ENCODE data around the gene LIX1.
"Not testable (repeated sequence)": the region's sequence is repeated elsewhere in the genome, so short reads cannot be mapped to it uniquely, and the experiment has no call there.

LIX1 gene

DNA sequence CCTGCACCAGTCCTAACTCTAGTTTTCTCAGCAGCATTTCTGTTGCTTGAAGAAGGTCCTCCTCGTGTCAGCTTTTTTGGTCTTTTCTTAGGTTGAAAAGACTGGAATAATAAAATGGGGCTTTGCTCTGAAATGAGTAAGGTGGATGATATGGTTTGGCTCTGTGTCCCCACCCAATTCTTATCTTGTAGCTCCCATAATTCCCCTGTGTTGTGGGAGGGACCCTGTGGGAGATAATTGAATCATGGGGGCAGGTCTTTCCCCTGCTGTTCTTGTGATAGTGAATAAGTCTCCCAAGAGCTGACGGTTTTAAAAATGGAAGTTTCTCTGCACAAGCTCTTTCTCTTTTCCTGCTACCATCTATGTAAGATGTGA lies 53.6 kb downstream of the LIX1 start:
- Histone ChIP-seq H4K20me1 (ENCODE audit: insufficient read depth, low read length) (no peaks in the 10 kb centered on the region), H3K4me1 (ENCODE audit: insufficient read depth, low read length, severe bottlenecking) (no peaks in the 10 kb centered on the region), H3K27ac (ENCODE audit: low read depth, low read length, poor library complexity, severe bottlenecking) (no peak overlapping the region), H3K36me3 (ENCODE audit: insufficient read depth, low read length) (no peaks in the 10 kb centered on the region), H3K4me2 (ENCODE audit: low read length) (no peak overlapping the region), H3K79me2 (ENCODE audit: insufficient read depth, low read length) (no peaks in the 10 kb centered on the region), H3K9me3 (ENCODE audit: low read length) (no peaks in the 10 kb centered on the region), H2AFZ (ENCODE audit: low read length) (no peak overlapping the region), H3F3A (ENCODE audit: insufficient read depth, low read length) (no peaks in the 10 kb centered on the region), H3K9me2 (ENCODE audit: low read depth, low read length) (no peaks in the 10 kb centered on the region; the same call in 1 of the 2 replicates), H3K9ac (ENCODE audit: low read length) (no peak overlapping the region), H3K4me3 (ENCODE audit: low read depth, low read length, poor library complexity, severe bottlenecking) (no peak overlapping the region), H3K27me3 (ENCODE audit: insufficient read depth, low read length) (no peaks in the 10 kb centered on the region)
- no peak for TF ChIP-seq EZH2 (IDR thresholded peaks at IDR 0.05; ENCODE audit: borderline replicate concordance, low read length)
- TF ChIP-seq CTCF (IDR thresholded peaks at IDR 0.05; ENCODE audit: low read length), result no peak

DNA sequence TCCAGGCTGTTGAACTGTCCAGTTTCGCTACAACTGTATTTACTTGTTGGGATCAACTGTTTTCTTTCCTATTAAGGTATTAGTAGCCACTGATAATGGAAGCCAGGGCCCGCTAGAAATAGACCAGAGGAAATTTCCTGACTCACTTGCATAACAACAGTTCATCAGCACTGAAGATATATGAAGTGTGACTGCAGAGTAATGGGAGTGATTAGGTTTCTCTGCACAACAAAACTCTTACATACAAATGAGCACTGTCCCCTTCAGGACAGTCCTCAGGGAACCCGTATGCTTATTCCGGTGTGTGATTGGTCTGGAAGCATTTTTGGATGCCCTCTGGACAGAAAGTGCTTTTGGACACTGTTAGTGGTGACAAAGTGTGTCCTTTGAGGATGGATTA lies 55.3 kb downstream of the LIX1 start:
- H3K4me2 ChIP-seq (ENCODE audit: low read length), result no peak overlapping the region
- H3F3A ChIP-seq (ENCODE audit: insufficient read depth, low read length), result no peaks in the 10 kb centered on the region
- no peaks in the 10 kb centered on the region for H3K9me3 ChIP-seq (ENCODE audit: low read length)
- no peaks in the 10 kb centered on the region for H3K36me3 ChIP-seq (ENCODE audit: insufficient read depth, low read length)
- no peak overlapping the region for H3K27ac ChIP-seq (ENCODE audit: low read depth, low read length, poor library complexity, severe bottlenecking)
- H3K4me3 ChIP-seq (ENCODE audit: low read depth, low read length, poor library complexity, severe bottlenecking), result no peak overlapping the region
- no peaks in the 10 kb centered on the region for H3K27me3 ChIP-seq (ENCODE audit: insufficient read depth, low read length)
- no peak overlapping the region for H2AFZ ChIP-seq (ENCODE audit: low read length)
- H4K20me1 ChIP-seq (ENCODE audit: insufficient read depth, low read length), result no peaks in the 10 kb centered on the region
- H3K9me2 ChIP-seq (ENCODE audit: low read depth, low read length), result no peaks in the 10 kb centered on the region
- H3K79me2 ChIP-seq (ENCODE audit: insufficient read depth, low read length), result no peaks in the 10 kb centered on the region
- no peak overlapping the region for H3K9ac ChIP-seq (ENCODE audit: low read length)
- no peaks in the 10 kb centered on the region for H3K4me1 ChIP-seq (ENCODE audit: insufficient read depth, low read length, severe bottlenecking)
- TF ChIP-seq EZH2 (IDR thresholded peaks at IDR 0.05; ENCODE audit: borderline replicate concordance, low read length) (no peak), CTCF (IDR thresholded peaks at IDR 0.05; ENCODE audit: low read length) (no peak)

DNA sequence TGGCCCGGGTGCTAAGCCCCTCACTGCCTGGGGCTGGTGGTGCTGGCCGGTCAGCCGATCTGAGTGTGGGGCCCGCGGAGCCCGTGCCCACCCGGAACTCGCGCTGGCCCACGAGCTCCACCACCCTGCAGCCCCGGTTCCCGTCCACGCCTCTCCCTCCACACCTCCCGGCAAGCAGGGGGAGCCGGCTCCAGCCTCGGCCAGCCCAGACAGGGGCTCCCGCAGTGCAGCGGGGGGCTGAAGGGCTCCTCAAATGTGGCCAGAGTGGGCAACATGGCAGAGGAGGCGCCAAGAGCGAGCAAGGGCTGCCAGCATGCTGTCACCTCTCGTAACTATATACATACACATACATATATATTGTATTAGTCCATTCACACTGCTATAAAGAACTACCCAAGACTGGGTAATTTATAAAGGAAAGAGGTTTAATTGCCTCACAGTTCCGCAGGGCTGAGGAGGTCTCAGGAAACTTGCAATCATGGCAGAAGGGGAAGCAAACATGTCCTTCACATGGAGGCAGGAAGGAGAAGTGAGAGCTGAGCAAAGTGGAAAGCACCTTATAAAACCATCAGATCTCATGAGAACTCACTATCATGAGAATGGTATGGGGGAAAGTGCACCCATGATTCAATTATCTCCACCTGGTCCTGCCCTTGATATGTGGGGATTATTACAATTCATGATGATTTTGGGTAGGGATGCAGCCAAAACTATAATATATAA lies 56.8 kb downstream of the LIX1 start:
- Histone ChIP-seq H4K20me1 (ENCODE audit: insufficient read depth, low read length) (no peaks in the 10 kb centered on the region), H3F3A (ENCODE audit: insufficient read depth, low read length) (no peaks in the 10 kb centered on the region), H3K4me1 (ENCODE audit: insufficient read depth, low read length, severe bottlenecking) (no peaks in the 10 kb centered on the region), H3K4me2 (ENCODE audit: low read length) (no peak overlapping the region), H3K9me2 (ENCODE audit: low read depth, low read length) (no peaks in the 10 kb centered on the region), H3K36me3 (ENCODE audit: insufficient read depth, low read length) (no peaks in the 10 kb centered on the region), H2AFZ (ENCODE audit: low read length) (no peak overlapping the region), H3K9ac (ENCODE audit: low read length) (no peak overlapping the region), H3K9me3 (ENCODE audit: low read length) (no peaks in the 10 kb centered on the region), H3K4me3 (ENCODE audit: low read depth, low read length, poor library complexity, severe bottlenecking) (no peak overlapping the region), H3K79me2 (ENCODE audit: insufficient read depth, low read length) (no peaks in the 10 kb centered on the region), H3K27me3 (ENCODE audit: insufficient read depth, low read length) (no peaks in the 10 kb centered on the region), H3K27ac (ENCODE audit: low read depth, low read length, poor library complexity, severe bottlenecking) (no peak overlapping the region)
- TF ChIP-seq CTCF (IDR thresholded peaks at IDR 0.05; ENCODE audit: low read length) (no peak), EZH2 (IDR thresholded peaks at IDR 0.05; ENCODE audit: borderline replicate concordance, low read length) (no peak)

GRCh38 chr5:97084782-97085458 lies 57.5 kb downstream of the LIX1 start:
- H3K4me1 ChIP-seq (ENCODE audit: insufficient read depth, low read length, severe bottlenecking); H3K79me2 ChIP-seq (ENCODE audit: insufficient read depth, low read length); H3F3A ChIP-seq (ENCODE audit: insufficient read depth, low read length); H3K4me2 ChIP-seq (ENCODE audit: low read length); H3K9me2 ChIP-seq (ENCODE audit: low read depth, low read length); H3K4me3 ChIP-seq (ENCODE audit: low read depth, low read length, poor library complexity, severe bottlenecking); H3K27ac ChIP-seq (ENCODE audit: low read depth, low read length, poor library complexity, severe bottlenecking); H3K9me3 ChIP-seq (ENCODE audit: low read length); H3K36me3 ChIP-seq (ENCODE audit: insufficient read depth, low read length); H3K27me3 ChIP-seq (ENCODE audit: insufficient read depth, low read length); H3K9ac ChIP-seq (ENCODE audit: low read length); H4K20me1 ChIP-seq (ENCODE audit: insufficient read depth, low read length); H2AFZ ChIP-seq (ENCODE audit: low read length): not testable (repeated sequence)

Data from OCI-LY1 (cell line).